GM12878 (cell line): Measurements from ENCODE around the gene PHACTR3. TPM values are rescaled to one million over a fixed set of nuclear protein-coding genes. Genes with fewer than 3 reads are reported as not detected.

Source experiments
- ATAC-seq: fragments of 200-7000 bp; cut with Tn5 transposase; 3 replicates; pipeline ENCODE4 v1.9.1; 2020; ENCODE audit warnings: mild to moderate bottlenecking, moderate library complexity
- BruUV-seq: library from RNA; stranded (reverse); fragments of 400-500 nt; replicated peaks from 2 replicates; lab custom pipeline; 2021; lab: Mats Ljungman, UMichigan
- CTCF ChIA-PET: fragments of 300-600 bp; sonication (Branson Sonifier 250); formaldehyde crosslinking; extraction: SDS; loops from one replicate; lab custom pipeline; 2021; ENCODE audit warnings: inconsistent platforms; lab: Yijun Ruan, JAX
- POLR2A ChIA-PET: fragments of 350-600 bp; formaldehyde crosslinking; extraction: SDS; loops from one replicate; lab custom pipeline; 2021; ENCODE audit warnings: inconsistent platforms; lab: Charles Lee
- RAD21 ChIA-PET: fragments of 300-600 bp; sonication (Branson Sonifier 250); formaldehyde crosslinking; loops from one replicate; lab custom pipeline; 2023; ENCODE audit warnings: antibody characterized with exemption; ENCODE audit not compliant: unreplicated experiment; lab: Charles Lee
- SMC1A ChIA-PET: fragments of 300-600 bp; sonication (Branson Sonifier 250); formaldehyde crosslinking; loops from one replicate; lab custom pipeline; 2023; ENCODE audit not compliant: unreplicated experiment, uncharacterized antibody; lab: Charles Lee
- DNase-seq: peaks from one replicate; pipeline ENCODE4 v3.0.0-alpha.2; 2011; ENCODE audit warnings: low read depth, low spot score
- FAIRE-seq: peaks from 3 replicates; lab custom pipeline; 2011; peaks lifted over from hg19 to GRCh38; lab: Jason Lieb, UNC
- H2AFZ ChIP-seq: 2 replicates; pipeline ENCODE4 v1.6.0; 2011; ENCODE audit warnings: low read depth, low read length, control low read depth; ENCODE audit not compliant: control insufficient read depth
- H3K27ac ChIP-seq: 2 replicates; pipeline ENCODE4 v1.5.1; 2011; ENCODE audit warnings: control low read depth; ENCODE audit not compliant: control insufficient read depth, insufficient read depth
- H3K27me3 ChIP-seq, 2 experiments: replicated peaks in 1 of 2; 2 replicates each; pipeline versions ENCODE4 v1.6.0 to v1.6.1; 2011; ENCODE audit warnings: low read length in 1 of 2; ENCODE audit not compliant: control insufficient read depth in 2 of 2, insufficient read depth in 2 of 2
- H3K36me3 ChIP-seq, 2 experiments: 2 replicates each; pipeline ENCODE4 v1.5.1; 2011; ENCODE audit warnings: low read length in 1 of 2; ENCODE audit not compliant: control insufficient read depth in 2 of 2, insufficient read depth in 2 of 2
- H3K4me1 ChIP-seq: 2 replicates; pipeline ENCODE4 v1.6.1; 2011; ENCODE audit warnings: mild to moderate bottlenecking, low read length, moderate library complexity, mixed read lengths; ENCODE audit not compliant: control insufficient read depth, insufficient read depth
- H3K4me2 ChIP-seq: 2 replicates; pipeline ENCODE4 v1.6.0; 2011; ENCODE audit warnings: control low read depth; ENCODE audit not compliant: control insufficient read depth, insufficient read depth
- H3K4me3 ChIP-seq: fragments of 200-600 bp; sonication (generic); 2 replicates; pipeline ENCODE4 v1.5.1; 2016
- H3K79me2 ChIP-seq: 2 replicates; pipeline ENCODE4 v1.6.0; 2011; ENCODE audit warnings: low read length; ENCODE audit not compliant: control insufficient read depth, insufficient read depth
- H3K9ac ChIP-seq: 2 replicates; pipeline ENCODE4 v1.8.0; 2011; ENCODE audit warnings: low read length, control low read depth, mixed read lengths; ENCODE audit not compliant: control insufficient read depth, insufficient read depth
- H3K9me3 ChIP-seq: replicated peaks from 3 replicates; pipeline ENCODE4 v1.5.1; 2011; ENCODE audit warnings: mild to moderate bottlenecking, low read length; ENCODE audit not compliant: control insufficient read depth, insufficient read depth
- H4K20me1 ChIP-seq: 2 replicates; pipeline ENCODE4 v1.6.0; 2011; ENCODE audit not compliant: control insufficient read depth, insufficient read depth
- BHLHE40 ChIP-seq, 2 experiments: fragments of 450-650 bp in 1 of 2; IDR thresholded peaks; 2 replicates each; pipeline ENCODE4 v1.6.1; 2011 to 2017; ENCODE audit warnings: low read depth in 2 of 2, borderline replicate concordance in 1 of 2, improper control_type of control experiment in 1 of 2, low read length in 1 of 2, mild to moderate bottlenecking in 1 of 2
- CBFB ChIP-seq: IDR thresholded peaks from 2 replicates; pipeline ENCODE4 v1.6.1; 2016; ENCODE audit warnings: antibody characterized with exemption, low read depth
- MYC ChIP-seq: IDR thresholded peaks from 2 replicates; pipeline ENCODE4 v1.6.1; 2011; ENCODE audit warnings: mild to moderate bottlenecking, low read length, moderate library complexity, inconsistent platforms; ENCODE audit not compliant: insufficient read depth, insufficient replicate concordance, insufficient read length, severe bottlenecking
- NFIC ChIP-seq: IDR thresholded peaks from 2 replicates; pipeline ENCODE4 v1.6.1; 2012; ENCODE audit warnings: low read depth, mild to moderate bottlenecking, inconsistent platforms, low read length, moderate library complexity
- TCF12 ChIP-seq: IDR thresholded peaks from 2 replicates; pipeline ENCODE4 v1.6.1; 2011; ENCODE audit warnings: low read depth, mild to moderate bottlenecking, low read length
- WGBS: methylation state at CpG from one replicate; pipeline ENCODE4 v1.1.6; 2016; ENCODE audit warnings: low lambda C conversion rate; ENCODE audit not compliant: insufficient replicate concordance, insufficient coverage; ENCODE audit errors: missing lambda C conversion rate; 5-methylcytosine and 5-hydroxymethylcytosine counted together
- in situ Hi-C: fragments of 300-500 bp; cut with MboI; formaldehyde crosslinking; loops from 9 replicates; pipeline ENCODE4 v1.14.3; 2018; ENCODE audit warnings: mixed read lengths
- intact Hi-C: fragments of 100-400 bp; cut with micrococcal nuclease; formaldehyde crosslinking; loops from one replicate; pipeline ENCODE4 v1.14.2; 2022; ENCODE audit not compliant: unreplicated experiment
- polyA plus RNA-seq, 11 experiments: library from polyadenylated mRNA; depleted of rRNA in 4 of 11; unstranded in 6 of 11; stranded (reverse) in 5 of 11; fragments of >200 nt; fragmentation: Nextera tagmentation in 4 of 11; fragmentation: Illumina TruSeq in 1 of 11; extraction: Ambion mirVana in 4 of 11; extraction: Trizol in 1 of 11; gene quantifications; 1 replicate in 1 of 11; 2 replicates in 10 of 11; pipeline versions ENCODE4 v1.2.1 to v1.2.3, GENCODE V29; 2011 to 2016; ENCODE audit warnings: inconsistent platforms in 2 of 11, missing spikeins in 2 of 11, low read depth in 1 of 11
- total RNA-seq, 4 experiments: library from RNA; depleted of rRNA in 3 of 4; stranded (reverse); fragments of >200 nt in 3 of 4; fragmentation: Illumina TruSeq in 1 of 4; extraction: Trizol in 1 of 4; gene quantifications; 2 replicates each; pipeline versions ENCODE4 v1.2.1 to v1.2.3, GENCODE V29; 2013 to 2021
- TF ChIP-seq, protein P1 (sequence below): fragments of 450-650 bp; IDR thresholded peaks from 2 replicates; pipeline ENCODE4 v1.6.1; 2016; ENCODE audit warnings: mild to moderate bottlenecking, moderate library complexity, borderline replicate concordance
- TF ChIP-seq, protein P2 (sequence below): fragments of 450-650 bp; conservative IDR thresholded peaks from 2 replicates; pipeline ENCODE4 v1.6.1; 2017; ENCODE audit warnings: mild to moderate bottlenecking, moderate library complexity

Gene PHACTR3
- total and polyA plus RNA-seq, 10 of the 15 experiments (the other 5 are each of a cell fraction or from before 2014, with no cell fraction given) = 0.17 to 2.7 (median 0.27) TPM; not detected in 1

DNA sequence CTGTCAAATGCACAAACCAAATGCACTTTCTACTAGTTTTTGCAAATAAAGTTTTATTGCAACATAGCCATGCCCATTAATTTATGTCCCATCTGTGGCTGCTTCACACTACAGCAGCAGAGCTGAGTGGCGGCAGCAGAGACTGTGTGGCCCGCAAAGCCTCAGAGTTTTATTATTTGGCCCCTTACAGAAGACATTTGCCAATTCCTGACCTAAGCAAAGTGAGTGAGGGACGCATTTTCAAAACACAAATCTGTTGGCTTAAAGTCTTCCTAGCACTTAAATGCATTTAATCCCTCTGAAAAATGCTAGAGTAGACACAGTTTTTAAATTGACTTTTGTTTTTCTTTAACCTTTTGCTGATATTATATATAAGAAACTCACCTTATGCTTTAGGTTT, 126.4 kb downstream of the PHACTR3 start:
- in situ Hi-C loops = no loop called here
- Histone ChIP-seq H2AFZ (no peak overlapping the region), H3K4me1 (no peaks in the 10 kb centered on the region), H3K27ac (no peak overlapping the region), H4K20me1 (no peaks in the 10 kb centered on the region), H3K79me2 (no peaks in the 10 kb centered on the region), H3K27me3 (no peaks in the 10 kb centered on the region; a peak in 1 of 4 replicates), H3K36me3 (no peaks in the 10 kb centered on the region), H3K9ac (no peak overlapping the region), H3K4me3 (no peak overlapping the region), H3K4me2 (no peak overlapping the region), H3K9me3 (no peaks in the 10 kb centered on the region)
- BruUV-seq = no TSS peak
- DNase-seq = no peak
- RAD21 ChIA-PET = no interaction called here
- 48% methylated on average over 3 of the region's 3 CpGs for WGBS
- SMC1A ChIA-PET = no interaction called here
- TF ChIP-seq NFIC (no peak), TCF12 (no peak), BHLHE40 (IDR thresholded peaks at IDR 0.05; ENCODE audit: borderline replicate concordance in 1 of 2, low read depth in 2 of 2, low read length in 1 of 2) (no peak), CBFB (no peak), MYC (no peak)
- TF ChIP-seq, protein P1, sequence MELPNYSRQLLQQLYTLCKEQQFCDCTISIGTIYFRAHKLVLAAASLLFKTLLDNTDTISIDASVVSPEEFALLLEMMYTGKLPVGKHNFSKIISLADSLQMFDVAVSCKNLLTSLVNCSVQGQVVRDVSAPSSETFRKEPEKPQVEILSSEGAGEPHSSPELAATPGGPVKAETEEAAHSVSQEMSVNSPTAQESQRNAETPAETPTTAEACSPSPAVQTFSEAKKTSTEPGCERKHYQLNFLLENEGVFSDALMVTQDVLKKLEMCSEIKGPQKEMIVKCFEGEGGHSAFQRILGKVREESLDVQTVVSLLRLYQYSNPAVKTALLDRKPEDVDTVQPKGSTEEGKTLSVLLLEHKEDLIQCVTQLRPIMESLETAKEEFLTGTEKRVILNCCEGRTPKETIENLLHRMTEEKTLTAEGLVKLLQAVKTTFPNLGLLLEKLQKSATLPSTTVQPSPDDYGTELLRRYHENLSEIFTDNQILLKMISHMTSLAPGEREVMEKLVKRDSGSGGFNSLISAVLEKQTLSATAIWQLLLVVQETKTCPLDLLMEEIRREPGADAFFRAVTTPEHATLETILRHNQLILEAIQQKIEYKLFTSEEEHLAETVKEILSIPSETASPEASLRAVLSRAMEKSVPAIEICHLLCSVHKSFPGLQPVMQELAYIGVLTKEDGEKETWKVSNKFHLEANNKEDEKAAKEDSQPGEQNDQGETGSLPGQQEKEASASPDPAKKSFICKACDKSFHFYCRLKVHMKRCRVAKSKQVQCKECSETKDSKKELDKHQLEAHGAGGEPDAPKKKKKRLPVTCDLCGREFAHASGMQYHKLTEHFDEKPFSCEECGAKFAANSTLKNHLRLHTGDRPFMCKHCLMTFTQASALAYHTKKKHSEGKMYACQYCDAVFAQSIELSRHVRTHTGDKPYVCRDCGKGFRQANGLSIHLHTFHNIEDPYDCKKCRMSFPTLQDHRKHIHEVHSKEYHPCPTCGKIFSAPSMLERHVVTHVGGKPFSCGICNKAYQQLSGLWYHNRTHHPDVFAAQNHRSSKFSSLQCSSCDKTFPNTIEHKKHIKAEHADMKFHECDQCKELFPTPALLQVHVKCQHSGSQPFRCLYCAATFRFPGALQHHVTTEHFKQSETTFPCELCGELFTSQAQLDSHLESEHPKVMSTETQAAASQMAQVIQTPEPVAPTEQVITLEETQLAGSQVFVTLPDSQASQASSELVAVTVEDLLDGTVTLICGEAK = no peak
- TF ChIP-seq, protein P2, sequence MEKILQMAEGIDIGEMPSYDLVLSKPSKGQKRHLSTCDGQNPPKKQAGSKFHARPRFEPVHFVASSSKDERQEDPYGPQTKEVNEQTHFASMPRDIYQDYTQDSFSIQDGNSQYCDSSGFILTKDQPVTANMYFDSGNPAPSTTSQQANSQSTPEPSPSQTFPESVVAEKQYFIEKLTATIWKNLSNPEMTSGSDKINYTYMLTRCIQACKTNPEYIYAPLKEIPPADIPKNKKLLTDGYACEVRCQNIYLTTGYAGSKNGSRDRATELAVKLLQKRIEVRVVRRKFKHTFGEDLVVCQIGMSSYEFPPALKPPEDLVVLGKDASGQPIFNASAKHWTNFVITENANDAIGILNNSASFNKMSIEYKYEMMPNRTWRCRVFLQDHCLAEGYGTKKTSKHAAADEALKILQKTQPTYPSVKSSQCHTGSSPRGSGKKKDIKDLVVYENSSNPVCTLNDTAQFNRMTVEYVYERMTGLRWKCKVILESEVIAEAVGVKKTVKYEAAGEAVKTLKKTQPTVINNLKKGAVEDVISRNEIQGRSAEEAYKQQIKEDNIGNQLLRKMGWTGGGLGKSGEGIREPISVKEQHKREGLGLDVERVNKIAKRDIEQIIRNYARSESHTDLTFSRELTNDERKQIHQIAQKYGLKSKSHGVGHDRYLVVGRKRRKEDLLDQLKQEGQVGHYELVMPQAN = no peak
- CTCF ChIA-PET = no interaction called here
- FAIRE-seq = no peak
- POLR2A ChIA-PET = no interaction called here
- intact Hi-C loops = no loop called here
- ATAC-seq = no peak
